ENCODE measurements around the gene RPH3AL.

DNA sequence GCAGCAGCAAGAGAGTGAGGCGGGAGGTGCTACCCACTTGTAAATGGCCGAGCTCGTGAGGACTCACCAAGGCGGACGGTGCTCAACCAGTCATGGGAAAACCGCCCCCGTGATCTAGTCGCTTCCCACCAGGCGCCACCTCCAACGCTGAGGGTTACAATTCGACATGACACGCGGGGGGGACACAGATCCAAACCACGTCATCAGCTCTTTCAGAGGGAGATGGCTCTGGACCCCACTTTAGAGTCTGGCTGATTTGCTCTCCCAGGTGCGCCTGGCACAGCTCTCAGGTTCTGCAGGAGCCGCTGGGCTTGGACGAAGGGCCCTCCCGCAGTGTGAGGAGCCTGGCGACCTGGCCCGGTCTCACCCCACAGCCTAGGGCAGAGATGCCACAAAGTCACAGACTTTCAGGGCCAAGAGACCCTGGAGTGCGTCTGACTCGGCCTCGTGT lies 150.1 kb downstream of the RPH3AL start:
- TF ChIP-seq, protein P1, sequence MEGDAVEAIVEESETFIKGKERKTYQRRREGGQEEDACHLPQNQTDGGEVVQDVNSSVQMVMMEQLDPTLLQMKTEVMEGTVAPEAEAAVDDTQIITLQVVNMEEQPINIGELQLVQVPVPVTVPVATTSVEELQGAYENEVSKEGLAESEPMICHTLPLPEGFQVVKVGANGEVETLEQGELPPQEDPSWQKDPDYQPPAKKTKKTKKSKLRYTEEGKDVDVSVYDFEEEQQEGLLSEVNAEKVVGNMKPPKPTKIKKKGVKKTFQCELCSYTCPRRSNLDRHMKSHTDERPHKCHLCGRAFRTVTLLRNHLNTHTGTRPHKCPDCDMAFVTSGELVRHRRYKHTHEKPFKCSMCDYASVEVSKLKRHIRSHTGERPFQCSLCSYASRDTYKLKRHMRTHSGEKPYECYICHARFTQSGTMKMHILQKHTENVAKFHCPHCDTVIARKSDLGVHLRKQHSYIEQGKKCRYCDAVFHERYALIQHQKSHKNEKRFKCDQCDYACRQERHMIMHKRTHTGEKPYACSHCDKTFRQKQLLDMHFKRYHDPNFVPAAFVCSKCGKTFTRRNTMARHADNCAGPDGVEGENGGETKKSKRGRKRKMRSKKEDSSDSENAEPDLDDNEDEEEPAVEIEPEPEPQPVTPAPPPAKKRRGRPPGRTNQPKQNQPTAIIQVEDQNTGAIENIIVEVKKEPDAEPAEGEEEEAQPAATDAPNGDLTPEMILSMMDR (IDR thresholded peaks at IDR 0.05): no peak
- TF ChIP-seq ZFX (IDR thresholded peaks at IDR 0.05; ENCODE audit: borderline replicate concordance): no peak

All from 22Rv1 (cell line).